ENCODE data around the gene SUCLG1.
"Not testable (repeated sequence)": the region's sequence is repeated elsewhere in the genome, so short reads cannot be mapped to it uniquely, and the experiment has no call there.

Gene SUCLG1

GRCh38 chr2:84474176-84474575 is 15.1 kb upstream of the SUCLG1 start:
- Histone ChIP-seq H3K27ac (no peak overlapping the region), H3K9me3 (ENCODE audit: severe bottlenecking) (peaks cover 38% of the 10 kb centered on the region), H3K4me3 (ENCODE audit: low read depth, low read length) (no peak overlapping the region), H3K36me3 (peaks cover 4% of the 10 kb centered on the region; the same call in 1 of the 2 replicates), H3K27me3 (ENCODE audit: insufficient read depth, low read depth, severe bottlenecking) (no peaks in the 10 kb centered on the region)
- no peak for DNase-seq
- TF ChIP-seq CTCF (IDR thresholded peaks at IDR 0.05; ENCODE audit: low read depth, low read length) = no peak

- Histone ChIP-seq H3K36me3 (peaks cover 7% of the 10 kb centered on the region; the same call in 1 of the 2 replicates), H3K4me3 (ENCODE audit: low read depth, low read length) (no peak overlapping the region), H3K27me3 (ENCODE audit: insufficient read depth, low read depth, severe bottlenecking) (no peaks in the 10 kb centered on the region), H3K9me3 (ENCODE audit: severe bottlenecking) (peaks cover 37% of the 10 kb centered on the region), H3K27ac (peak overlapping the region; percentile 24)
- TF ChIP-seq CTCF (IDR thresholded peaks at IDR 0.05; ENCODE audit: low read depth, low read length) = no peak
- DNase-seq = peak; percentile 32
Measured at GRCh38 chr2:84472856-84473565, 13.9 kb upstream of the SUCLG1 start.

GRCh38 chr2:84472423-84472822 is 13.3 kb upstream of the SUCLG1 start:
- Histone ChIP-seq H3K27ac (peak overlapping the region; percentile 40), H3K9me3 (ENCODE audit: severe bottlenecking) (peaks cover 36% of the 10 kb centered on the region)
- not testable (repeated sequence) for H3K4me3 ChIP-seq (ENCODE audit: low read depth, low read length); DNase-seq; H3K27me3 ChIP-seq (ENCODE audit: insufficient read depth, low read depth, severe bottlenecking); H3K36me3 ChIP-seq

GRCh38 chr2:84467389-84467788 is 8.3 kb upstream of the SUCLG1 start:
- no peak for TF ChIP-seq CTCF (IDR thresholded peaks at IDR 0.05; ENCODE audit: low read depth, low read length)
- Histone ChIP-seq H3K9me3 (ENCODE audit: severe bottlenecking) (peaks cover 18% of the 10 kb centered on the region), H3K4me3 (ENCODE audit: low read depth, low read length) (no peak overlapping the region)

GRCh38 chr2:84461310-84461709 is 2.2 kb upstream of the SUCLG1 start:
- Histone ChIP-seq H3K36me3 (peaks cover 4% of the 10 kb centered on the region), H3K4me3 (ENCODE audit: low read depth, low read length) (no peak overlapping the region), H3K27me3 (ENCODE audit: insufficient read depth, low read depth, severe bottlenecking) (no peaks in the 10 kb centered on the region), H3K27ac (peak overlapping the region; percentile 47), H3K9me3 (ENCODE audit: severe bottlenecking) (no peaks in the 10 kb centered on the region)
- no peak for DNase-seq
- TF ChIP-seq CTCF (IDR thresholded peaks at IDR 0.05; ENCODE audit: low read depth, low read length) = no peak

More at GRCh38 chr2:84467389-84467788, 8.3 kb upstream of the SUCLG1 start:
- no peak for DNase-seq
- Histone ChIP-seq H3K27me3 (ENCODE audit: insufficient read depth, low read depth, severe bottlenecking) (no peaks in the 10 kb centered on the region), H3K36me3 (peaks cover 6% of the 10 kb centered on the region), H3K27ac (no peak overlapping the region)

GRCh38 chr2:84460670-84461069 is 1.6 kb upstream of the SUCLG1 start:
- Histone ChIP-seq H3K9me3 (ENCODE audit: severe bottlenecking) (no peaks in the 10 kb centered on the region), H3K27me3 (ENCODE audit: insufficient read depth, low read depth, severe bottlenecking) (no peaks in the 10 kb centered on the region), H3K4me3 (ENCODE audit: low read depth, low read length) (peak overlapping the region; percentile 77), H3K27ac (peak overlapping the region; percentile 99), H3K36me3 (peaks cover 6% of the 10 kb centered on the region)
- DNase-seq = peak; percentile 15
- TF ChIP-seq CTCF (IDR thresholded peaks at IDR 0.05; ENCODE audit: low read depth, low read length) = no peak
